ENCODE data around the gene PRAF2.

PRAF2 gene, protein sequence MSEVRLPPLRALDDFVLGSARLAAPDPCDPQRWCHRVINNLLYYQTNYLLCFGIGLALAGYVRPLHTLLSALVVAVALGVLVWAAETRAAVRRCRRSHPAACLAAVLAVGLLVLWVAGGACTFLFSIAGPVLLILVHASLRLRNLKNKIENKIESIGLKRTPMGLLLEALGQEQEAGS

DNA sequence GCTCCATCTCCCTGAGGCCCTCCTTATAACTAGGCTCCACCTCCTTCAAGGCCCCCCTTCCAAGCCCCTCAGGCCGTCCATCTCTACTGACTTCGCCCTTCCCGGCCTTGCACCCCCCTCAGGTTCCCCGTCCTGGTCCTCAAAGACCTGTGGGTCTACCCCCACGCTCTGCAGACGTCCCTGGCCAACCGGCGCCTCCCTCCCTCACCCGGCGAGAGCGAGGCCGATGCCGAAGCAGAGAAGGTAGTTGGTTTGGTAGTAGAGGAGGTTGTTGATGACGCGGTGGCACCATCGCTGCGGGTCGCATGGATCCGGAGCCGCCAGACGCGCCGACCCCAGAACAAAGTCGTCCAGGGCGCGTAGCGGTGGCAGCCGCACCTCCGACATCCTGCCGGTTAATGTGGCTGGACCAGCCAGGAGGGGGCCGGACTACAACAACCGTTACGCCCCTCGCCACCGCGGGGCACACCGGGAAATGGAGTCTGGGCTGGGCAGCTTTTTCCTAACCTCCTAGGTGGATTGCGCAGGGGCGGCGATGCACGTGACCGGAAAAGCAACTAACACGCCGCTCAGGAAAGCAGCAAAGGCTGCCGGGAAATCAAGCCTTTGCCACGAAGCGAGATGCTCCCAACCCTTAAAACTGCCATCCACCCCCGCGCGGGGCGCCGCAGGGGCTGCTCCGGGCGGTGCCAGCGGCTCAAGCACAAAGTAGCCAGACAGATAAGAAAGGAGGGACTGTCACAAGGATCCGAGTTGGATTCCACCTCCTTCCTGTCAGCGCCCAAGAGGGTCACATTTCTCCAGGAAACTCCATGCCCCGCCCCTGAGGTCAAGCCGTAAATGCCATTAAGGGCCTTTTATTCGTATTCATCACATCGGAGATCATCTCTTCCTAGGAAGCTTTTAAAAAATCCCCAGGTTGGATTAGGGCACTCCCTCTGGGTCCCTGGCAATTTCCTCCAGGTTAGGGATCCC lies at the start of gene PRAF2:
Gene PRAF2 (minus strand): TSS at position 402 of the 975 bp plus-strand sequence. CDS start 15 bp downstream, at position 387.
- peak within 1 kb of the TSS; percentile 74 for H3K4me3 ChIP-seq (ENCODE audit: low read depth, low read length)
- peak; percentile 75 for DNase-seq (ENCODE audit: low read depth)

DNA sequence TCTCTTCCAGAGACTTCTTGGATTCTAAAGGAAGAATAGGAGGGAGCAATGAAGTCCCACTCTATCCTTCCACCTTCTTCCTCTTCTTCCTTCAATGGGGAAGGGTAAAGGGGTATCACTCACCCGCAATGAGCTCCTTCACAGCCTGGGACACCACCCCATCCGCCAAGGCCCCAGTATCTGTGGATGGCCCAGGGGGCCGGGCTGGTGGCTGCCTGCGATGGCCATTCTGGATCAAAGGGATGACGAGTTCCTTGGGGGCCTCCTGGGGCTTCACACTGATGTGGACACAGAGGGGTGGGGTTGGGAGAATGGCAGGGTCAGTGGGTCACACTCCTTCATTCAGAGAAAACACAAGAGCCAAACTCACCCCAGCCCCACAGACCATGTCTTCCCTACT lies 48.7 kb upstream of the PRAF2 start:
- DNase-seq (ENCODE audit: low read depth), result no peak
- H3K4me3 ChIP-seq (ENCODE audit: low read depth, low read length), result peak overlapping the region; percentile 66

DNA sequence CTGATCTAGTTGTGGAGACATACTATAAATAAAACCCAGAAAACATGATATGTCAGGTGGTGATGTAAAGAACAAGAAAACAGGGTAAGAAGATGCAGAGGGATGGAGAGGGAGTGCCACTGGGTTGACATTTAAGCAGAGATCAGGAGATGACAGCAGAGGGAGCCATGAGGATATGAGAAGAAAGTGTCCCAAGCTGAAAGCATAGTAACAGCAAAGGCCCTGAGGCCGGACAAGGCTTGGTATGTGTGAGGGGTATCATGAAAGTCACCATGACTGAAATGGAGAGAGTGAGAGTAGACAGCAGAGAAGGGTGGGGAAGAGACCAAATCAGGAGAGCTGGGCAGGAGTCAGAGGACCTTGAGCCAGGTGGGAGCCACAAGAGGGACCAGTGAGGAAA lies 46.3 kb upstream of the PRAF2 start:
- H3K4me3 ChIP-seq (ENCODE audit: low read depth, low read length), result no peak overlapping the region
- DNase-seq (ENCODE audit: low read depth), result no peak

DNA sequence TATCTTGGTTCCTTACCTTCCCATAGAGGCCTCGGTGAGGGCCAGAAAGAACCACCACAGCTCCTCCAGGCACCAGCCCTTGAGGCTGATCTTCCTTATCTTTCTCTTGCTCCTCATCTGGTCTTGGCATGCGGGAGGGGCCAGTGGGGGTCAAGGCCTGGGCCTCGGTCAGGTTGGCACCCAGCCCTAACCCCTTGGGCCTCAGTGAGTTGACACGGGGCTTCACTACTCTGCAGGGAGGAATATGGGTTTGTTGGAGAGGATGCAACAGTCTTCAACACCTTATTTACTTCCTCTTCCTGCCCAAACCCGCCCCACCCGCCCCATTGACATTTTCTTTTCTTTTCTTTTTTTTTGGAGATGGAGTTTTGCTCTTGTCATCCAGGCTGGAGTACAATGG lies 43.8 kb upstream of the PRAF2 start:
- DNase-seq (ENCODE audit: low read depth), result no peak
- no peak overlapping the region for H3K4me3 ChIP-seq (ENCODE audit: low read depth, low read length)

DNA sequence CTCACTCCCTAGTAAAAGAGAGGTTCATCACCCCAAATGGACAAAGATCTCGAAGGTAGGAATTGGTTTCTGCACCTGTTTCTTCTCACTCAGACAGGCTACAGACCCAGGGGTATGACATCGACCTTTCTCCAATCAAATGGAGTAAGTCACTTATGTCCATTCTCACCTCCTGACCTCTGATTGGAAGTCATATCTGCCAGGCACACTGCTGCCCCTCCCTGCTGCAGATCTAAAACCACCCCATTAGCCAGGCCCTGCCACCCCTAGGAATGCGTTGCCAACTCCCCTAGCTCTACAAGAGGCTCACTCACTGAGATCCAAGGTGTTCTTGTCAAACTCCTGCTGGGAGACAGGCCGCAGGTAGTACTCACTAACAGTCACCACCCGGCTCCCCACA lies 42.9 kb upstream of the PRAF2 start:
- no peak overlapping the region for H3K4me3 ChIP-seq (ENCODE audit: low read depth, low read length)
- no peak for DNase-seq (ENCODE audit: low read depth)

DNA sequence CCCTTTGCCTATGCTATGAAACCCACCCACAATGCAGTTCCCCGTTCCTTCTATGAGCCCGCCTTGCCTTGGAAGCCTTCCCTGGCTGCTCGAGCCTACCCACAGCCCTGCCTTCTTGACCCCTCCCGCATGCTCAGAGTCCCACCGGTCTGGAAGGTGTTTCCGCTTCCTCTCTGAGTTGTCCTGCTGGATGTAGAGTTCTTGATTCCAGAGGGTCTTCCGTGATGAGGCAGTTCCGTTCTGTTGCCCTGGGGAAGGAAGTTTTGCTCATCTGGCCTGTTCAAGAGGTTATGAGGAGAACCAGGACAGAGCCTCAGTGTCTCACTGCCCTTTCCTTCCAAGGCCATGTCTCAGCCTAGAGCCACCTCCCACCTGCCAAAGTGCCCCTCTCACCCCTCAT lies 42.3 kb upstream of the PRAF2 start:
- H3K4me3 ChIP-seq (ENCODE audit: low read depth, low read length), result no peak overlapping the region
- DNase-seq (ENCODE audit: low read depth), result no peak

DNA sequence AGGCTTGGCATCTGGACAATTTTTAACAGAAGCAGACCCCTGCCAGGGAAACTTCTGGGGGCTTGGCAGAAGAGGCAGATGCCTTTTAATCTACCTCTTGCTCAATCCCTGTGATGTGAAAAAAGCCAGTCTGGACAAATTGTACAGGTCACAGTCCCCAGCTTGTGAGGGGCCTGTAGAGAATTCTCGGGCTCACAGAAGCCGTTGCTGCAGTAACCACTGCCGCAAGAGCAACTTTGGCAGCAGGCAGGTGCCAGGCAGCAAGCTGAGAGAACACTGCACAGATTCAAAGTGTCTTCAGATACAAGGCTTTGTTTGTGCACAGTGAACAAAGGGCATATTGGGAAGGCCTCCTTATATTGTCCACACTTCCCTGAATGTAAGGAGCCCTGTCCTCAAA lies 38.0 kb upstream of the PRAF2 start:
- no peak overlapping the region for H3K4me3 ChIP-seq (ENCODE audit: low read depth, low read length)
- no peak for DNase-seq (ENCODE audit: low read depth)

DNA sequence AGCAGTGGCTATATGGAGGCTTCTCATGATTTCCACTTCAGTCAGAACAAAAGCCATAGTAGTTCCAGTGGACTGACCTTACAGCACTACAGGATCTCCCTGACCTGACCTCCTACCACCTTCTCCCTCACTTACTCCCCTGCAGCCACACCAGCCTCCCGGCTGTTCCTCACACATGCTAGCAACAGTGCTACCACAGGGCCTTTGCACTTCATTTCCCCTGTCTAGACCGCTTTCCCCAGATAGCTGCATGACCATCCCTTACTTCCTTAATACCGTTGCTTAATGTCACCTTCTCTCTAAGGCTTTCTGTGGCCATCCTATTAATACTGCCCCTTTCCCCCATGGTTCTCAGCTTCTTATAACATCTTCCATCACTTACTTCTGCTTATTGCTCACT lies 36.6 kb upstream of the PRAF2 start:
- H3K4me3 ChIP-seq (ENCODE audit: low read depth, low read length), result no peak overlapping the region
- DNase-seq (ENCODE audit: low read depth), result no peak

DNA sequence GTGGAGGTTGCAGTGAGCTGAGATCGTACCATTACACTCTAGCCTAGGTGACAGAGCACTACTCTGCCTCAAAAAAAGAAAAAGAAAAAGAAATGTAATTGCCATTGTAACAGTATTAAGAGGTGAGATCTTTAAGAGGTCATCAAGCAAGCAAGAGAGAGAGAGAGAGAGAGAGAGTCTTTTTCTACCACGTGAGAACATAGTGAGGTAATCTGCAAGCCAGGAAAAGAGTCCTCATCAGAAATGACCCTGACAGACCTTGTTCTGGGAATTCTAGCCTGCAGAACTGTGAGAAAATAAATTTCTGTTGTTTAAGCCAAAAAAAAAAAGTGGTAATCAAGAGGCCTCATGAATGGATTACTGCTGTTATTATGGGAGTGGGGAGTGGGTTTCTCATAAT lies 34.8 kb upstream of the PRAF2 start:
- no peak overlapping the region for H3K4me3 ChIP-seq (ENCODE audit: low read depth, low read length)
- DNase-seq (ENCODE audit: low read depth), result no peak

DNA sequence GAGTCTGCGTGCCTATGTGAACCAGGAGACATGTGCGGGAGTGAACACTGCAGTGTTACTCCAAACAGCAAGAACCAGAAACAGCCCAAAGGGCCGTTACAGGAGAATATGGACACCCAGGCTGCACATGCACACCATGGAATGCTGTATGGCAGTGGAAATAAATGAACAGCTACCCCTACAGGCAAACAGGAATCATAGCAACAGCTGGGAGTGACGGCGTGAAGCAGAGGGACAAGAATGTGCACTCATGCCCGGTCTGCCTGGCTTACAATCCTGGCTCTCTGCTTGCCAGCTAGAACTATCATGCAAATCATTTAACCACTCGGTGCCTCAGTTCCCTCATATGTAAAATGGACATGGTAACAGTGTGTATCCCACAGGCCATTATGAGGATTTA lies 33.1 kb upstream of the PRAF2 start:
- no peak for DNase-seq (ENCODE audit: low read depth)
- no peak overlapping the region for H3K4me3 ChIP-seq (ENCODE audit: low read depth, low read length)

DNA sequence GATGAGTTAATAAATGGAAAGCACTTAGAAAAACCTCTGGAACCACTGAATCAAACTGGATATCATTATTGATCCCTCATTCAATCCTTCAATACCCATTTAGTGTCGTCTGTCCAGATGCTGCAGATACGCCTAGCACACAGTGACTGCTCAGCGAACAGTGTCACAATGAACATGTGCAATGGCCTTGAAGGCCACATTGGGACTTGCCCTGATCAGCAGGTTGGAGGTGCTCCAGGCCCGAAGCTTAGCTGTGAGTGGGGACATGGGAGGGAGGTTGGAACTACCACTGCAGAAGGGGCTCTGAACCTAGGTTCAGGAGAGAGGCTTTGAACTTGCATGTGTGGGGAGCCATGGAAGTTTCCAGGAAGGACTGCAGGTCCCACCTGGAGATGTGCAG lies 32.5 kb upstream of the PRAF2 start:
- no peak for DNase-seq (ENCODE audit: low read depth)
- H3K4me3 ChIP-seq (ENCODE audit: low read depth, low read length), result no peak overlapping the region

DNA sequence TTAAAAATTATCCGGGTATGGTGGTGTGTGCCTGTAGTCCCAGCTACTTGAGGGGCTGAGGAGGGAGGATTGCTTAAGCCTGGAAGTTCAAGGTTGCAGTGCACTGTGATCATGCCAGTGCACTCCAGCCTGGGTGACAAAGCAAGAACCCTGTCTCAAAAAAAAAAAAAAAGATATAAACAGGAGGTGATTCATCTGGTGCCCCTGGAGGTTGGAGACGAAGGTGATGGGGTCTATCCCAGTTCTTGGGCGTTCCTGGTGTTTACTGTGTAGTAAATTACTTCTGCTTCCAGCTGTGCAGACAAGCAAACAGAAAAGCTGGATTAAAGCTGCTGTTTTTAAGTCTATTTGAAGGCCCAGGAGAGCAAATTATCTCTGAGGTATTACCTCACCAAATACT lies 29.8 kb upstream of the PRAF2 start:
- no peak overlapping the region for H3K4me3 ChIP-seq (ENCODE audit: low read depth, low read length)
- no peak for DNase-seq (ENCODE audit: low read depth)

DNA sequence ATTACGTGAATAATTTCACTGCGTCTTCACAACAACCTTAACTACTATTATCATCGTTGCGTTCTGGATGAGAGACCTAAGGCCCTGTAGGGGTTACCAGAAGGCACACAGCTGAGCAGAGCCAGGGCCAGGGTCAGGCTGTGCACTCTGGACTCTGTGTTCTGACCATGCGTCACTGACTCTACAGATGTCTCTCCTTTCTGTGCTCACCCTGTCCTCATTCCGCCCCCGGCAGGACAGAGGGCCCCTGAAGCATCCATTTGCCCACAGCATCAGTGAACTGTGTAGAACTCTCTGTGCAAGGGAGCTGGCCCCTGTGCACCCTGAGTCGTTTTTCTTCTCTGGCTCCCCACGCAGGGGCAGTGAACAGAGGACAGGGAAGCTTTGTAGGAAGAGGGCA lies 28.4 kb upstream of the PRAF2 start:
- H3K4me3 ChIP-seq (ENCODE audit: low read depth, low read length), result no peak overlapping the region
- DNase-seq (ENCODE audit: low read depth), result no peak

DNA sequence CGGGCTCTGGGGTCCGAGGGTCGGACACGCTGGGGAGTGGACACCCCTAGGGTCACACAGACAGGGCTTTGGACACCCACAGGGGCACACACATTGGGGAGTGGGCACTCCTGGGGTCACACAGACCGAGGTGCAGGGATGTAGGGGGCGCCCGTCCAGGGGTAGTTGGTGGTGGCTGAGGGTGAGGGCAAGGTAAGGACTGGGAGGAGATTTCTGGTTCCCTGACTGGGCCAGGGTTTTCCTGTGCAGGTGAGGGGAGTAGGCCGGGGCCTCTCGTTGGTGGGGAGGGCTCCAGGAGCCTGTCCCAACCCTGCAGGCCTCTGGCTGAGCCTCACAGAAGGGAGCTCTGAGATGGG lies 27.8 kb upstream of the PRAF2 start:
- DNase-seq (ENCODE audit: low read depth), result no peak
- peak overlapping the region; percentile 62 for H3K4me3 ChIP-seq (ENCODE audit: low read depth, low read length)

DNA sequence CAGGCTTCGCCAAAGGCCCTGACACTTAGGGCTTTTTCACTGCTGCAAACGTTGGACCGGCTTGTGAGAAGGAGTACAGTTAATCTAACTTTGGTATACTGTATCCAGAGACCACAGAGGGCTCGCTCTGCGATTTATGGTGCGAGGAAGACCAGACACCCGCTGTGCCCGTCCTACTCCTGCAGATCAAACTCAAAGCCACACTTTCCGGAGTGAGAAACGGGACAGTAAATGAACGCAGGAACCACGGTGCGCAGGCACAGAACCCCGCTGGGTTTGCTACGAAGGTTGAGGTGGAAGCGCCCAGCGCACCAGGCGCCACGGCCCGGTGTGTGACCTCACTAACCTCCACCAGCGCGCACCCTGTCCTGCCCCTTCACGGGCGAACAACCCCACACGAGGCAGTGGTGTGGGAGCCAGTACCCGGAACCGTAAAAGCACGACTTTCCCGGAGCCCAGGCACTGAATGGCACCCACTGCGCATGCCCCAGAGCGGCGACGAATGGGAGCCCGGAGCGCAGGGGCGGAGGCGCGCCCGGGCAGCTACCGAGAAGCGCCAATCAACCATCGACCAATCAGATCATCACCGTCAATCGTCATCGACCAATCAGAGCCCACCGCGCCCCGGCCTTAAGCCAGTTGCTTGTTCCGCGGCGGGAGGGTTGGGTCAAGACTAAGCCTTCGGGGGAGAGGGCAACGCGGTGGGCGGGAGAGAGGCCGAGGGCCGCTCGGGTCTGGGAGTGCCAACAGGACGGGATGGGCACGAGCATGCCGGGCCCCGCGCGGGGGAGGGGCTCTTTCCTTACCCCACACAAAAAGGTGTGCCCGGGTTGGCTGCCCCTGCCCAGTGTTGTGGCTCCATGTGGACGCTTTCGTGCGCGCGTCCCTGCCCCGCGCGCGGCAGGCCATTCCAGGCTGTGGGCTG lies 27.2 kb upstream of the PRAF2 start:
- peak; percentile 78 for DNase-seq (ENCODE audit: low read depth)

DNA sequence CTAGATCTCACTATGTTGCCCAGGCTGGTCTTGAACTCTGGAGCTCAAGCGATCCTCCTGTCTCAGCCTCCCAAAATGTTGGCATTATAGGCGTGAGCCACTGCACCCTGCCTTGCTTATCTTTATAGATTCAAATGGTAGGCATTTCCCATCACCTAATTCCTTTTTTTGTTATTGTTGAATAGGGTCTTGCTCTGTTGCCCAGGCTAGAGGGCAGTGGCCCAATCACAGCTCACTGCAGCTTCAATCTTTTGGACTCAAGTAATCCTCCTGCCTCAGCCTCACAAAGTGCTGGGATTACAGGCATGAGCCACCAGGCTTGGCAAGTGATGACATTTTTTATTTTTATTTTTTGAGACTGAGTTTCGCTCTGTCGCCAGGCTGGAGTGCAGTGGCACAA lies 22.6 kb upstream of the PRAF2 start:
- no peak for DNase-seq (ENCODE audit: low read depth)
- no peak overlapping the region for H3K4me3 ChIP-seq (ENCODE audit: low read depth, low read length)

More for the DNA sequence above, 27.2 kb upstream of the PRAF2 start:
- peak overlapping the region; percentile 62 for H3K4me3 ChIP-seq (ENCODE audit: low read depth, low read length)

DNA sequence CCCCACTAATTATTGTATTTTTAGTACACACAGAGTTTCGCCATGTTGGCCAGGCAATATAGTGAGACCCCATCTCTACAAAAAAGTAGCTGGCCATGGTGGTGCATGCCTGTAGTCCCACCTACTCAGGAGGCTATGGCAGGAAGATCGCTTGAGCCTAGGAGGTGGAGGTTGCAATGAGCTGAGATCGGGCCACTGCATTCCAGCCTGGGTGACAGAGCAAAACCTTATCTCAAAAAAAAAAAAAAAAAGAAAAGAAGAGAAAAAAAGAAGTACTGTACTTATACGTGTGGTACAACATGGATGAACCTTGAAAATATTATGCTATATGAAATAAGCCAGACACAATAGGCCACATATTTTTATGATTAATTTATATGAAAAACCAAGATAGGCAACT lies 15.8 kb upstream of the PRAF2 start:
- H3K4me3 ChIP-seq (ENCODE audit: low read depth, low read length), result no peak overlapping the region
- DNase-seq (ENCODE audit: low read depth), result no peak

DNA sequence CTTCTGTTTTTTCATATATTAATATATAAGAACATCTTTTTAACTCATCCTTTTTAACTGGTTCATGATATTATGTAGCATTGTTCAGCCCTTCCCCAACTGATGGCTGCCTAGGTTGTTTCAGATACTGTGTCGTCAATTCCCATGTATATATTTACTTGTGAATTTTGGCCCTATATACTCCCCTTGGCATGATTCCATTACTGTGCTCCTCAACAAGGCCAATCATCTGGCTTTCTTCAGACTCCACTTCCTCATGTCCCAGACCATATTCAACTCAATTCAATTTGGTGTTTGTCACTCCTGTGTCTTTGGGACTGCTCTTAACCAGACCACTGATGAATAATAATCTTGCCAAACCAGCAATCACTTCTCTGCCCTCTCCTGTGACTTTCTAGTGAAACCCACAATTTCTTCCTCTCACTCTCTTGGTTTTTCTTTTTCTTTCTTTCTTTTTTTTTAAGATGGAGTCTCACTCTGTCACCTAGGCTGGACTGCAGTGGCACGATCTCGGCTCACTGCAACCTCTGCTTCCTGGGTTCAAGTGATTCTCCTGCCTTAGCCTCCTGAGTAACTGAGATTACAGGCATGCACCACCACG lies 8.6 kb upstream of the PRAF2 start:
- no peak for DNase-seq (ENCODE audit: low read depth)
- H3K4me3 ChIP-seq (ENCODE audit: low read depth, low read length), result no peak overlapping the region

DNA sequence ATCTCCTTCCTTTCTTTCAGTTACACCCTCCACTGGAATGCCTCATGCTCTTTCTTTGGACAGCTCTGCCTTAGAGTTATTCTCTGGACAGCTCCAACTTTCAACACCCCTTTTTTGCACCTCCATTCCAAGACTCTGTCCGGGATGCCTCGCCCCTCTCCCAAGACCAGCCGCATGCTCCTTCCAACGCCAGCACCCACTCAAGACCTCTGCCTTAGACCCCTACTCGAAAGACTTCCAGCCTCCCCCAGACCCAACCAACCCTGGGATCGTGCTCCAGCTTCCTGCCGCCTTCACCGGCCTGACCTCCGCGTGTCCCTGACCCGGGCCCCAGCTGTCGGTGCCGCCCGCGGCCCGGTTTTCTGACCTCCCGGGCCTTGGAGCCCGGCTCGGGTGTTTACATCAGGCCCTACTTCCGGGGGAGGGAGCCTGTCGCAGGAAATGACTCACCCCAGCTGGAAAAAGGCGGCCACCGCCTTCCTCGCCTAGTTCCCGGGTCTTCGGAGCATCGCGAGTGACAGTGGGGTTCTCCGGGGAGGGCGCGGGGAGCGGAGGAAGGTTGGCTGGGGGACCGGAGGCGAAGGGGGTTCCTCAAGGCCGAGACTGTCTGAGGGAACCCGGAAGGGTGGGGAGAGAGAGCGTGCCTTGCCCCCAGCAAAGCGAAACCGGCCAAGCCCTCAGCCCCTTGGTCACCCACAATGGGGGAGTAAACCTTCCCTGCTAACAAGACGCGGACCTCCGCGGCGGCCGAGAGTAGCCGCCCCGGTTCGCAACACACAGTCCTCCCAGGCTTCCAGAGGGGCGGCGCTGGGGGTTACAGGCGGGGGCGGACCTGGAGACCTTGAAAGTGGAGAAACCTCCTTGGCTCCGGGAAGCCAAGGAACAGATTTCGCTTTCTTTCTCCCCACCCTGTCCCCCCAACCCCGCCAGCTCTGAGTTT lies 6.0 kb upstream of the PRAF2 start, which contains the start of gene WDR45:
Gene WDR45 (minus strand): TSS at position 399 of the 940 bp plus-strand sequence. CDS start 1,792 bp downstream, outside the sequence.
- no peak for DNase-seq (ENCODE audit: low read depth)
- H3K4me3 ChIP-seq (ENCODE audit: low read depth, low read length), result peak within 1 kb of the TSS; percentile 60
